Lower leg skin (tissue), 4 donors: ENCODE data around the gene IBA57. TPM values are rescaled to one million over a fixed set of nuclear protein-coding genes. Genes with fewer than 3 reads are reported as not detected.

Experiments
- DNase-seq, 2 donors: peaks; one replicate each; pipeline ENCODE4 v3.0.0-alpha.2; 2019; ENCODE audit warnings: low spot score in 2 of 2
- H3K4me3 ChIP-seq: fragments of 200-600 bp; sonication (generic); 2 replicates; pipeline ENCODE4 v1.5.1; 2017; ENCODE audit warnings: mild to moderate bottlenecking, low read depth; ENCODE audit not compliant: poor library complexity, severe bottlenecking
- CTCF ChIP-seq, 3 donors: fragments of 450-650 bp; IDR thresholded peaks; one replicate each; pipeline ENCODE4 v1.5.1; 2016; ENCODE audit warnings: antibody characterized with exemption in 3 of 3, mild to moderate bottlenecking in 3 of 3, moderate library complexity in 2 of 3
- POLR2A ChIP-seq, 2 donors: fragments of 450-650 bp; IDR thresholded peaks; one replicate each; pipeline ENCODE4 v1.6.1; 2016 to 2017; ENCODE audit warnings: antibody characterized with exemption in 2 of 2, mild to moderate bottlenecking in 1 of 2, moderate library complexity in 1 of 2
- WGBS, 2 donors: methylation state at CpG; one replicate each; pipeline ENCODE4 v1.1.5; 2018; 5-methylcytosine and 5-hydroxymethylcytosine counted together
- intact Hi-C: fragments of 100-400 bp; cut with DNase I; formaldehyde crosslinking; loops from one replicate; pipeline ENCODE4 v1.15.0; 2023; ENCODE audit warnings: low total_unique reads
- total RNA-seq, 4 donors: library from RNA; depleted of rRNA; stranded (reverse); fragments of >200 nt; gene quantifications; one replicate each; pipeline ENCODE4 v1.1.0, GENCODE V29; 2016

IBA57 gene
- total RNA-seq, 4 donors from 2014 or later, result 9.4 to 16.0 (median 12.6) TPM

DNA sequence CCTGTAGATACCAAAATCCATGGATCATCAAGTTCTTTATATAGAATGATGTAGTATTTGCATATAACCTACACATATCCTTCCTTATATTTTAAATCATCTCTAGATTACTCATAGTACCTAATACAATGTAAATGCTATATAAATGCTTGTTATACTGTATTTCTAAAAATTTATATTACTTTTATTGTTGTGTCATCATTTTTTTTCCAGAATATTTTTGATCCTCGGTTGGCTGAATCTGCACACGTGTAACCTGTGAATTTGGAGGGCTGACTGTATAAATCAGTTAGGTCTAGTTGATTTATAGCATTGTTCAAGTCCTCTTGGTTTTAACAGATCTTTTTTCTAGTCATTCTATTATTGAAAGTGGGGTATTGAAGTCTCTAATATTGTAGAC, 65.6 kb downstream of the IBA57 start:
- DNase-seq, result no peak
- WGBS, 2 donors, result 93 to 94% methylated on average over 2 of the region's 2 CpGs
- no peak overlapping the region for H3K4me3 ChIP-seq
- intact Hi-C loops, result no loop called here
- TF ChIP-seq POLR2A (IDR thresholded peaks at IDR 0.05) (no peak), CTCF (IDR thresholded peaks at IDR 0.05) (no peak)

Other genes starting within 250 kb of the IBA57 start
- gene WNT9A, start 217.9 kb upstream of the IBA57 start, total RNA-seq, result 1 to 10 TPM in 2 of 4 donors, under 1 TPM in 2; 0.72 to 2.5 (median 1.2) TPM
- 1 to 10 TPM; 1.9 to 4.1 (median 3.5) TPM for gene WNT3A, start 158.8 kb upstream of the IBA57 start, total RNA-seq
- gene ARF1, start 83.1 kb upstream of the IBA57 start, total RNA-seq, result 100 to 1,000 TPM; 242 to 326 (median 317) TPM
- 10 to 100 TPM; 16.9 to 37.0 (median 31.3) TPM for gene C1orf35, start 62.5 kb upstream of the IBA57 start, total RNA-seq
- 100 to 1,000 TPM in 1 of 4 donors, 10 to 100 TPM in 3; 59.1 to 100 (median 82.2) TPM for gene MRPL55, start 56.5 kb upstream of the IBA57 start, total RNA-seq
- gene GUK1, start 25.5 kb upstream of the IBA57 start, total RNA-seq, result 100 to 1,000 TPM; 359 to 470 (median 422) TPM
- gene GJC2, start 15.9 kb upstream of the IBA57 start, total RNA-seq, result 1 to 10 TPM; 1.3 to 3.3 (median 2.6) TPM
- 10 to 100 TPM in 3 of 4 donors, 1 to 10 TPM in 1; 7.4 to 39.2 (median 18.5) TPM for gene OBSCN, start 42.2 kb downstream of the IBA57 start, total RNA-seq
- 10 to 100 TPM; 28.3 to 52.9 (median 31.5) TPM for gene TRIM11, start 241.0 kb downstream of the IBA57 start, total RNA-seq